Adrenal gland (tissue), 5 donors: ENCODE data around the gene CENPM.

Source experiments
- POLR2A ChIP-seq, 2 donors: fragments of 450-650 bp; IDR thresholded peaks; one replicate each; pipeline ENCODE4 v1.6.1; 2017; ENCODE audit warnings: antibody characterized with exemption in 2 of 2, mild to moderate bottlenecking in 2 of 2, moderate library complexity in 1 of 2
- TF ChIP-seq, protein P1 (sequence below), 6 experiments: fragments of 450-650 bp in 4 of 6; fragments of 200-600 bp in 2 of 6; sonication (generic) in 1 of 6; IDR thresholded peaks; 1 replicate in 5 of 6; 2 replicates in 1 of 6; pipeline versions ENCODE4 v1.5.1 to v1.8.0; 2016 to 2021; ENCODE audit warnings: antibody characterized with exemption in 6 of 6, mild to moderate bottlenecking in 2 of 6, moderate library complexity in 1 of 6
- donor health status: DM: no; HTN: no; CAD: no.

DNA sequence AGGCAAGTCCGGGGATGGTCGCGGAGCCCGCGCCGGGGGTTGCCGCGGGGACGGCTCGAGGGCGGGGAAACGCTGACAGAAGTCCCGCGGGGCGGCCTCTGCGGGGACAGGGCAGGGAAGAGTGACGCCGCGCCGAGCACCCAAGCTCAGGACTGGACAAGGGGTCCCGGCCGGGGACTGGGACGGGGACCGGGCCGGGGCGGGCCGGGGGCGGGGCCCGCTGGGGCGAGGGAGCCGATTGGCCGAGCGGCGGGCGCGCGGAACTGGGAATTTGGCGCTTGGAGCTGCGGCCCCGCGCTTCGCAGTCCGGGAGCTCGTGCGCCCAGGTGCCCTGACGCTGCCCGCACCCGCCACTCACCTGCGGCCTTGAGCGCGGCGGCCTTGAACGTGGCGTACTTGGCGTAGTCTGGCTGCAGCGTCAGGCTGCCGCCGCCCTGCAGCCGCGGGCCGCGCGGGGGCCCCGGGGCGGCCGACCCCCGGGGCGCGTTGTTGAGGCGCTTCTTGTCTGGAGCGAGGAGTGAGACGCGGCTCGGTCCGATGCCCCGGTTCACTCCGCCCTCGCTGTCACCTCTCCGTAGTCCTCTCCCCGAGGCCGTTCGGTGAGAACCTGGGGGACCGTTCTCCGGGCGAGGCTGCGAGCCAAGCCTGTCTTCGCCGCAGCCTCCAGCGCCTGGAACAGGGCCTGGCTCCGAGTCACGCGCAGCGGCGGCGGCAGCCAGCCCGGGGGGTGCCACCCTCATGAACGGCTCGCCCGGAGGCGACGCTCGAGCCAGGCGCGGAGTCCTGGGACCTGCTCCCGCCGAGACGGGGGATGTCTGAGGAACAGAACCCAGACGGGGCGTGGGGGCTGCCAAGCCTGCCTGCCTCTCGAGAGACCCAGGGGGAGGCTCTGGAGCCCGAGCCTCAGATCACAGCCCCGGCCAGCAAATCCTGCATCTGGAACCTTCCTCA lies 36.6 kb downstream of the CENPM start:
- TF ChIP-seq, protein P1, sequence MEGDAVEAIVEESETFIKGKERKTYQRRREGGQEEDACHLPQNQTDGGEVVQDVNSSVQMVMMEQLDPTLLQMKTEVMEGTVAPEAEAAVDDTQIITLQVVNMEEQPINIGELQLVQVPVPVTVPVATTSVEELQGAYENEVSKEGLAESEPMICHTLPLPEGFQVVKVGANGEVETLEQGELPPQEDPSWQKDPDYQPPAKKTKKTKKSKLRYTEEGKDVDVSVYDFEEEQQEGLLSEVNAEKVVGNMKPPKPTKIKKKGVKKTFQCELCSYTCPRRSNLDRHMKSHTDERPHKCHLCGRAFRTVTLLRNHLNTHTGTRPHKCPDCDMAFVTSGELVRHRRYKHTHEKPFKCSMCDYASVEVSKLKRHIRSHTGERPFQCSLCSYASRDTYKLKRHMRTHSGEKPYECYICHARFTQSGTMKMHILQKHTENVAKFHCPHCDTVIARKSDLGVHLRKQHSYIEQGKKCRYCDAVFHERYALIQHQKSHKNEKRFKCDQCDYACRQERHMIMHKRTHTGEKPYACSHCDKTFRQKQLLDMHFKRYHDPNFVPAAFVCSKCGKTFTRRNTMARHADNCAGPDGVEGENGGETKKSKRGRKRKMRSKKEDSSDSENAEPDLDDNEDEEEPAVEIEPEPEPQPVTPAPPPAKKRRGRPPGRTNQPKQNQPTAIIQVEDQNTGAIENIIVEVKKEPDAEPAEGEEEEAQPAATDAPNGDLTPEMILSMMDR (IDR thresholded peaks at IDR 0.05): no peak
- no peak for TF ChIP-seq POLR2A (IDR thresholded peaks at IDR 0.05)
